ENCODE data around the gene ZYX. TPM values are rescaled to one million over a fixed set of nuclear protein-coding genes. Genes with fewer than 3 reads are reported as not detected.
A peak's percentile ranks its signal among the peaks of the same experiment; 100 is the strongest.
"Not testable (repeated sequence)": the region's sequence is repeated elsewhere in the genome, so short reads cannot be mapped to it uniquely, and the experiment has no call there.

ZYX gene
- total RNA-seq, 4 donors from 2014 or later, result 46.3 to 73.0 (median 59.3) TPM

GRCh38 chr7:143389316-143390103, 8.4 kb downstream of the ZYX start:
- H3K27me3 ChIP-seq, result no peaks in the 10 kb centered on the region
- H3K9me3 ChIP-seq, result no peaks in the 10 kb centered on the region
- DNase-seq (ENCODE audit: low spot score in 2 of 2), result no peak
- peaks cover 55% of the 10 kb centered on the region for H3K36me3 ChIP-seq
- TF ChIP-seq POLR2AphosphoS5 (IDR thresholded peaks at IDR 0.05) (no peak), POLR2A (IDR thresholded peaks at IDR 0.05) (no peak), EP300 (IDR thresholded peaks at IDR 0.05) (no peak), CTCF (IDR thresholded peaks at IDR 0.05) (no peak)
- H3K4me1 ChIP-seq, result peaks cover 69% of the 10 kb centered on the region
- WGBS, result 88% methylated on average over 11 of the region's 15 CpGs
- H3K4me3 ChIP-seq, result no peak overlapping the region
- no peak overlapping the region for H3K27ac ChIP-seq

GRCh38 chr7:143390104-143390772, 9.1 kb downstream of the ZYX start:
- Histone ChIP-seq H3K4me1 (peaks cover 62% of the 10 kb centered on the region), H3K9me3 (no peaks in the 10 kb centered on the region), H3K27me3 (no peaks in the 10 kb centered on the region), H3K27ac (peak overlapping the region; percentile 82), H3K36me3 (peaks cover 60% of the 10 kb centered on the region), H3K4me3 (no peak overlapping the region)
- WGBS, result 94% methylated on average over 4 of the region's 10 CpGs
- TF ChIP-seq EP300 (IDR thresholded peaks at IDR 0.05), result no peak
- TF ChIP-seq POLR2AphosphoS5 (IDR thresholded peaks at IDR 0.05), result no peak
- no peak for TF ChIP-seq CTCF (IDR thresholded peaks at IDR 0.05)
- TF ChIP-seq POLR2A (IDR thresholded peaks at IDR 0.05), result no peak
- DNase-seq (ENCODE audit: low spot score in 2 of 2), result no peak

- WGBS, result 93% methylated on average over 3 of the region's 9 CpGs
- Histone ChIP-seq H3K4me1 (peaks cover 57% of the 10 kb centered on the region), H3K9me3 (no peaks in the 10 kb centered on the region), H3K4me3 (no peak overlapping the region), H3K36me3 (peaks cover 66% of the 10 kb centered on the region), H3K27ac (peak overlapping the region; percentile 82), H3K27me3 (no peaks in the 10 kb centered on the region)
- DNase-seq (ENCODE audit: low spot score in 2 of 2), result no peak
- TF ChIP-seq CTCF (IDR thresholded peaks at IDR 0.05) (no peak), POLR2A (IDR thresholded peaks at IDR 0.05) (no peak), EP300 (IDR thresholded peaks at IDR 0.05) (no peak), POLR2AphosphoS5 (IDR thresholded peaks at IDR 0.05) (no peak)
Measured at GRCh38 chr7:143390773-143391317, 9.7 kb downstream of the ZYX start.

- Histone ChIP-seq H3K4me3 (no peak overlapping the region), H3K36me3 (peaks cover 66% of the 10 kb centered on the region), H3K27ac (peak overlapping the region; percentile 82), H3K4me1 (peaks cover 48% of the 10 kb centered on the region), H3K9me3 (no peaks in the 10 kb centered on the region), H3K27me3 (no peaks in the 10 kb centered on the region)
- TF ChIP-seq CTCF (IDR thresholded peaks at IDR 0.05) (no peak), POLR2A (IDR thresholded peaks at IDR 0.05) (peak in 1 of 2 donors; percentile 27)
- no peak for DNase-seq (ENCODE audit: low spot score in 2 of 2)
- 59% methylated on average over 19 of the region's 24 CpGs for WGBS
Measured at GRCh38 chr7:143391462-143392404, 10.6 kb downstream of the ZYX start.

- H3K9me3 ChIP-seq; H3K4me3 ChIP-seq; H3K27me3 ChIP-seq; DNase-seq (ENCODE audit: low spot score in 2 of 2): not testable (repeated sequence)
- peaks cover 42% of the 10 kb centered on the region for H3K4me1 ChIP-seq
- WGBS, result 87% methylated on average over 8 of the region's 8 CpGs
- peaks cover 63% of the 10 kb centered on the region for H3K36me3 ChIP-seq
- H3K27ac ChIP-seq, result peak overlapping the region; percentile 82
Measured at GRCh38 chr7:143392427-143392826, 11.3 kb downstream of the ZYX start.

All from suprapubic skin (tissue), 4 donors.